Gastrocnemius medialis (tissue), 4 donors: ENCODE results near the gene EEF1AKMT2. TPM values are rescaled to one million over a fixed set of nuclear protein-coding genes. Genes with fewer than 3 reads are reported as not detected.

Experiments used
- ATAC-seq, 2 donors: fragments of 150-250 bp; one replicate each; pipeline ENCODE4 v1.9.1; 2016
- DNase-seq, 2 donors: peaks; one replicate each; pipeline ENCODE4 v3.0.0-alpha.2; 2019
- H3K27ac ChIP-seq, 4 donors: fragments of 200-600 bp; sonication (generic); 1 replicate in 1 of 4; 2 replicates in 3 of 4; pipeline ENCODE4 v1.5.1; 2016 to 2018; ENCODE audit warnings: mild to moderate bottlenecking in 2 of 4, moderate library complexity in 1 of 4
- H3K27me3 ChIP-seq, 3 donors: fragments of 200-600 bp; sonication (generic) in 2 of 3; 1 replicate in 1 of 3; 2 replicates in 2 of 3; pipeline versions ENCODE4 v1.5.1 to v1.6.0; 2016 to 2019; ENCODE audit warnings: mild to moderate bottlenecking in 1 of 3, moderate library complexity in 1 of 3
- H3K36me3 ChIP-seq, 2 donors: fragments of 200-600 bp; sonication (generic) in 1 of 2; one replicate each; pipeline ENCODE4 v1.5.1; 2017 to 2018
- H3K4me1 ChIP-seq, 2 donors: fragments of 200-600 bp; sonication (generic) in 1 of 2; one replicate each; pipeline ENCODE4 v1.5.1; 2016 to 2017; ENCODE audit warnings: mild to moderate bottlenecking in 2 of 2
- H3K4me3 ChIP-seq, 4 donors: fragments of 200-600 bp; sonication (generic) in 3 of 4; 1 replicate in 1 of 4; 2 replicates in 3 of 4; pipeline ENCODE4 v1.5.1; 2016 to 2019; ENCODE audit warnings: mild to moderate bottlenecking in 2 of 4
- H3K9me3 ChIP-seq, 3 donors: fragments of 200-600 bp; sonication (generic) in 2 of 3; 1 replicate in 1 of 3; 2 replicates in 2 of 3; pipeline ENCODE4 v1.5.1; 2016 to 2019
- CTCF ChIP-seq, 5 experiments: fragments of 450-650 bp in 3 of 5; fragments of 200-600 bp in 2 of 5; sonication (generic) in 2 of 5; IDR thresholded peaks in 4 of 5; conservative IDR thresholded peaks in 1 of 5; 1 replicate in 4 of 5; 2 replicates in 1 of 5; pipeline ENCODE4 v1.5.1; 2016 to 2019; ENCODE audit warnings: antibody characterized with exemption in 5 of 5, mild to moderate bottlenecking in 3 of 5, moderate library complexity in 3 of 5
- POLR2A ChIP-seq, 2 donors: fragments of 450-650 bp; IDR thresholded peaks; one replicate each; pipeline ENCODE4 v1.6.1; 2017; ENCODE audit warnings: antibody characterized with exemption in 2 of 2, mild to moderate bottlenecking in 2 of 2, moderate library complexity in 2 of 2
- in situ Hi-C, 4 donors: fragments of 200-750 bp; cut with MboI; loops; one replicate each; pipeline versions ENCODE4 v1.15.0 to v1.8.0; 2017; ENCODE audit warnings: low sequenced_read_pairs in 4 of 4
- intact Hi-C: fragments of 100-400 bp; cut with DNase I; formaldehyde crosslinking; loops from one replicate; pipeline ENCODE4 v1.15.1; 2023; ENCODE audit warnings: low total_unique reads
- total RNA-seq, 4 donors: library from RNA; depleted of rRNA; stranded (reverse); fragments of >200 nt; gene quantifications; one replicate each; pipeline versions ENCODE4 v1.1.0 to v1.2.3, GENCODE V29; 2016

EEF1AKMT2 gene
- total RNA-seq, 4 donors from 2014 or later: 7.9 to 13.5 (median 9.6) TPM

- DNase-seq: no peak
- in situ Hi-C loops: loop anchor here in 2 of 4 donors (25.0 kb wide), 2 partner anchors 97 to 197 kb away; no protein-coding TSS in a partner anchor
- Histone ChIP-seq H3K4me3 (no peak overlapping the region), H3K27ac (peak overlapping the region; percentile 92 to 97 (median 92)), H3K27me3 (no peaks in the 10 kb centered on the region), H3K4me1 (peaks cover 100% of the 10 kb centered on the region in 2 donors), H3K9me3 (no peaks in the 10 kb centered on the region), H3K36me3 (no peaks in the 10 kb centered on the region)
- TF ChIP-seq POLR2A (IDR thresholded peaks at IDR 0.05) (no peak), CTCF (IDR thresholded peaks at IDR 0.05 in 4 of 5, conservative IDR thresholded peaks at IDR 0.05 in 1 of 5) (no peak)
- no peak for ATAC-seq
- intact Hi-C loops: loop anchor here (10.0 kb wide), 1 partner anchor 420 kb away; no protein-coding TSS in a partner anchor
These were observed 57.1 kb downstream of the EEF1AKMT2 start for GRCh38 chr10:124734311-124735166.

GRCh38 chr10:124733571-124734245, 58.0 kb downstream of the EEF1AKMT2 start:
- H3K4me1 ChIP-seq: peaks cover 100% of the 10 kb centered on the region in 2 donors
- peak overlapping the region; percentile 92 to 97 (median 92) for H3K27ac ChIP-seq
- no peaks in the 10 kb centered on the region for H3K9me3 ChIP-seq
- TF ChIP-seq CTCF (IDR thresholded peaks at IDR 0.05 in 4 of 5, conservative IDR thresholded peaks at IDR 0.05 in 1 of 5) (no peak), POLR2A (IDR thresholded peaks at IDR 0.05) (no peak)
- in situ Hi-C loops: loop anchor here in 2 of 4 donors (25.0 kb wide), 2 partner anchors 96 to 196 kb away; no protein-coding TSS in a partner anchor
- no peaks in the 10 kb centered on the region for H3K27me3 ChIP-seq
- intact Hi-C loops: loop anchor here (10.0 kb wide), 1 partner anchor 421 kb away; no protein-coding TSS in a partner anchor
- H3K4me3 ChIP-seq: peak overlapping the region in 3 of 4 donors; percentile 6 to 36 (median 25)
- ATAC-seq (peak; percentile 8 to 18), DNase-seq (no peak)
- H3K36me3 ChIP-seq: no peaks in the 10 kb centered on the region

GRCh38 chr10:124732931-124733570, 58.6 kb downstream of the EEF1AKMT2 start:
- H3K4me3 ChIP-seq: peak overlapping the region; percentile 6 to 36 (median 18)
- ATAC-seq: peak; percentile 55 to 59
- H3K36me3 ChIP-seq: no peaks in the 10 kb centered on the region
- peak; percentile 84 to 88 for DNase-seq
- TF ChIP-seq CTCF (IDR thresholded peaks at IDR 0.05 in 4 of 5, conservative IDR thresholded peaks at IDR 0.05 in 1 of 5) (no peak), POLR2A (IDR thresholded peaks at IDR 0.05) (peak; percentile 58 to 83)
- H3K9me3 ChIP-seq: no peaks in the 10 kb centered on the region
- in situ Hi-C loops: loop anchor here in 2 of 4 donors (25.0 kb wide), 2 partner anchors 96 to 196 kb away; no protein-coding TSS in a partner anchor
- H3K27me3 ChIP-seq: no peaks in the 10 kb centered on the region
- H3K27ac ChIP-seq: peak overlapping the region; percentile 92 to 97 (median 92)
- intact Hi-C loops: loop anchor here (10.0 kb wide), 1 partner anchor 422 kb away; no protein-coding TSS in a partner anchor
- peaks cover 100% of the 10 kb centered on the region in 2 donors for H3K4me1 ChIP-seq

- H3K27me3 ChIP-seq: no peaks in the 10 kb centered on the region
- no peak for TF ChIP-seq POLR2A (IDR thresholded peaks at IDR 0.05)
- no peak for TF ChIP-seq CTCF (IDR thresholded peaks at IDR 0.05 in 4 of 5, conservative IDR thresholded peaks at IDR 0.05 in 1 of 5)
- ATAC-seq (no peak), DNase-seq (no peak)
- no peak overlapping the region for H3K4me3 ChIP-seq
- peaks cover 100% of the 10 kb centered on the region in 2 donors for H3K4me1 ChIP-seq
- peak overlapping the region; percentile 92 to 97 (median 92) for H3K27ac ChIP-seq
- intact Hi-C loops: loop anchor here (10.0 kb wide), 1 partner anchor 423 kb away; no protein-coding TSS in a partner anchor
- in situ Hi-C loops: loop anchor here in 2 of 4 donors (25.0 kb wide), 2 partner anchors 94 to 194 kb away; no protein-coding TSS in a partner anchor
- no peaks in the 10 kb centered on the region for H3K9me3 ChIP-seq
- H3K36me3 ChIP-seq: no peaks in the 10 kb centered on the region
These were observed 60.1 kb downstream of the EEF1AKMT2 start for GRCh38 chr10:124731551-124731950.
